Endodermal cell (in vitro differentiated cells): ENCODE measurements around the gene KISS1R. TPM values are rescaled to one million over a fixed set of nuclear protein-coding genes. Genes with fewer than 3 reads are reported as not detected.
"Not testable (repeated sequence)": the region's sequence is repeated elsewhere in the genome, so short reads cannot be mapped to it uniquely, and the experiment has no call there.

ENCODE experiments used
- DNase-seq: peaks from one replicate; pipeline ENCODE4 v3.0.0-alpha.2; 2017
- H3K27ac ChIP-seq: 2 replicates; pipeline ENCODE4 v1.5.1; 2013; ENCODE audit warnings: mild to moderate bottlenecking, low read depth, low read length, moderate library complexity
- H3K27me3 ChIP-seq: 2 replicates; pipeline ENCODE4 v1.6.1; 2013; ENCODE audit warnings: mild to moderate bottlenecking, low read length, moderate library complexity; ENCODE audit not compliant: insufficient read depth, control insufficient read depth, poor library complexity, severe bottlenecking
- H3K36me3 ChIP-seq: 2 replicates; pipeline ENCODE4 v1.7.0; 2013; ENCODE audit warnings: mild to moderate bottlenecking, low read length, moderate library complexity; ENCODE audit not compliant: control insufficient read depth, insufficient read depth
- H3K4me1 ChIP-seq: one replicate; pipeline ENCODE4 v1.7.0; 2013; ENCODE audit warnings: low read length; ENCODE audit not compliant: control insufficient read depth, insufficient read depth
- H3K4me3 ChIP-seq: 2 replicates; pipeline ENCODE4 v1.5.1; 2013; ENCODE audit warnings: mild to moderate bottlenecking, low read length, moderate library complexity
- H3K9ac ChIP-seq: 2 replicates; pipeline ENCODE4 v1.6.1; 2013; ENCODE audit warnings: mild to moderate bottlenecking, low read length, moderate library complexity; ENCODE audit not compliant: poor library complexity, severe bottlenecking; ENCODE audit errors: extremely low read depth
- H3K9me3 ChIP-seq: 2 replicates; pipeline ENCODE4 v1.6.1; 2013; ENCODE audit warnings: mild to moderate bottlenecking, low read length, moderate library complexity; ENCODE audit not compliant: control insufficient read depth
- H3K27ac Mint-ChIP-seq: 2 replicates; pipeline ENCODE4 v1.8.0; 2020; ENCODE audit warnings: mixed read lengths
- H3K27me3 Mint-ChIP-seq: 2 replicates; pipeline ENCODE4 v1.8.0; 2021; ENCODE audit warnings: mild to moderate bottlenecking, mixed read lengths; ENCODE audit not compliant: insufficient read depth
- H3K36me3 Mint-ChIP-seq: 2 replicates; pipeline ENCODE4 v1.8.0; 2020; ENCODE audit warnings: low read depth, mixed read lengths
- H3K4me1 Mint-ChIP-seq: 2 replicates; pipeline ENCODE4 v1.8.0; 2020; ENCODE audit warnings: mixed read lengths
- H3K4me3 Mint-ChIP-seq: 2 replicates; pipeline ENCODE4 v1.8.0; 2020; ENCODE audit warnings: mild to moderate bottlenecking, moderate library complexity, mixed read lengths
- H3K9me3 Mint-ChIP-seq: 2 replicates; pipeline ENCODE4 v1.8.0; 2020; ENCODE audit warnings: mild to moderate bottlenecking, mixed read lengths
- WGBS, 2 experiments: methylation state at CpG; one replicate each; pipeline versions ENCODE4 v1.1.5 to v1.1.7; 2013; ENCODE audit warnings: missing lambda C conversion rate in 2 of 2, mixed read lengths in 1 of 2; ENCODE audit not compliant: insufficient coverage in 1 of 2, insufficient read length in 1 of 2; 5-methylcytosine and 5-hydroxymethylcytosine counted together
- total RNA-seq, 2 donors: library from RNA; stranded (reverse); fragmentation: NEBNext Ultra II Directional in 1 of 2; extraction: Animal tissue kit (Norgen Biotek cat#: 25700) in 1 of 2; gene quantifications; 2 replicates in 1 of 2; 3 replicates in 1 of 2; pipeline ENCODE4 v1.2.1, GENCODE V29; 2021
- TF ChIP-seq, protein P1 (sequence below): fragments of 200-600 bp; sonication (generic); conservative IDR thresholded peaks from 2 replicates; pipeline ENCODE4 v1.5.0; 2021; ENCODE audit warnings: antibody characterized with exemption, mild to moderate bottlenecking

KISS1R gene
- total RNA-seq, 2 donors from 2014 or later: 0.73 TPM; not detected in 1

DNA sequence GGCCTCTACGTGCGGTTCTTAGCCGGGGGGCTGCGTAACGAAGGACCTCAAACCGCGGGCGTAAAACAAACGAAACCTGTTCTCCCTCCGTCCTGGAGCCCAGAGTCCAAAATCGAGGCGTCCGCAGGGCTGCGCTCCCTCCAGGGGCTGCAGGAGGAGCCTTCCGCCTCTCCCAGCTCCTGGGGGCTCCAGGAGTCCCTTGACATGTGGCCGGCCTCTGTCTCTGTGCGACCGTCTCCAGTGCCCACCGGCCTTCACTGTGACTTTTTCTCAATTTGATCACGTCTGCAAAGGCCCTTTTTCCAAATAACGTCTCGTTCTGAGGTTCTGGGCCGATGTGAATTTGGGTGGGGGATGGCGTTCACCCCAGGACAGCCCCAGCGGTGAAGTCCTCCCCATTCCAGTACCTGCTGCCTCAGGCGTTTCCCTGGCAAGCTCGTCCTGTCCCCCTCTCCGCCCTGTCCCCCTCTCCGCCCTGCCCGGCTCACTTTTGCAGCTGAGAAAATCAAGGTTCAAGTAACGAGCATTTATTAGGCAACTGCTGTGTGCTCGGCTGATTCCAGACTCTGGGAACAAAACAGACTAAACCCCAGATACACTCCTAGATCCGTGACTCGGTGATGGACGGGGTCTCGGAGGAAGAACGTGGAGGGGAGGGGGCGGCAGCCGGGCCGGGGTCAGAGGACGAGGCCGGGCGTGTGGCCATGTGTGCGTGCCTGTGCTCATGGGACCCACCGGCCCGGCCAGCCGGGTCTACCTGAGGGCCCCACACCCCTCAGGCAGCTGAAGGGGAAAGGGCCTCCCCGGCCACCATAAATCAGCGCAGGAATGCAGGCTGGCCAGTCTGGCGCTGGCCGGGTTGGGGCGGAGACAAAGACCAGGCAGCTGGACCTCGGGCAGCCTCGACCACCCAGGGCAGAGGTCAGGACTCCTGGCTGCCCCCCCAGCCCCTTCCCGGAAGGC, 39.0 kb downstream of the KISS1R start:
- Histone ChIP-seq H3K4me3 (no peak overlapping the region), H3K36me3 (peaks cover 24% of the 10 kb centered on the region), H3K4me1 (peaks cover 6% of the 10 kb centered on the region), H3K27me3 (no peaks in the 10 kb centered on the region), H3K27ac (peak overlapping the region; percentile 81), H3K9me3 (no peaks in the 10 kb centered on the region), H3K9ac (no peak overlapping the region)
- no peak for DNase-seq
- Mint-ChIP-seq H3K4me1 (peaks cover 19% of the 10 kb centered on the region), H3K36me3 (peaks cover 23% of the 10 kb centered on the region), H3K9me3 (no peaks in the 10 kb centered on the region), H3K4me3 (no peak overlapping the region), H3K27me3 (no peaks in the 10 kb centered on the region), H3K27ac (peak overlapping the region; percentile 85)
- WGBS, 2 experiments: 89 to 91% methylated on average over 29 to 55 of the region's 55 CpGs
- TF ChIP-seq, protein P1, sequence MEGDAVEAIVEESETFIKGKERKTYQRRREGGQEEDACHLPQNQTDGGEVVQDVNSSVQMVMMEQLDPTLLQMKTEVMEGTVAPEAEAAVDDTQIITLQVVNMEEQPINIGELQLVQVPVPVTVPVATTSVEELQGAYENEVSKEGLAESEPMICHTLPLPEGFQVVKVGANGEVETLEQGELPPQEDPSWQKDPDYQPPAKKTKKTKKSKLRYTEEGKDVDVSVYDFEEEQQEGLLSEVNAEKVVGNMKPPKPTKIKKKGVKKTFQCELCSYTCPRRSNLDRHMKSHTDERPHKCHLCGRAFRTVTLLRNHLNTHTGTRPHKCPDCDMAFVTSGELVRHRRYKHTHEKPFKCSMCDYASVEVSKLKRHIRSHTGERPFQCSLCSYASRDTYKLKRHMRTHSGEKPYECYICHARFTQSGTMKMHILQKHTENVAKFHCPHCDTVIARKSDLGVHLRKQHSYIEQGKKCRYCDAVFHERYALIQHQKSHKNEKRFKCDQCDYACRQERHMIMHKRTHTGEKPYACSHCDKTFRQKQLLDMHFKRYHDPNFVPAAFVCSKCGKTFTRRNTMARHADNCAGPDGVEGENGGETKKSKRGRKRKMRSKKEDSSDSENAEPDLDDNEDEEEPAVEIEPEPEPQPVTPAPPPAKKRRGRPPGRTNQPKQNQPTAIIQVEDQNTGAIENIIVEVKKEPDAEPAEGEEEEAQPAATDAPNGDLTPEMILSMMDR: no peak

DNA sequence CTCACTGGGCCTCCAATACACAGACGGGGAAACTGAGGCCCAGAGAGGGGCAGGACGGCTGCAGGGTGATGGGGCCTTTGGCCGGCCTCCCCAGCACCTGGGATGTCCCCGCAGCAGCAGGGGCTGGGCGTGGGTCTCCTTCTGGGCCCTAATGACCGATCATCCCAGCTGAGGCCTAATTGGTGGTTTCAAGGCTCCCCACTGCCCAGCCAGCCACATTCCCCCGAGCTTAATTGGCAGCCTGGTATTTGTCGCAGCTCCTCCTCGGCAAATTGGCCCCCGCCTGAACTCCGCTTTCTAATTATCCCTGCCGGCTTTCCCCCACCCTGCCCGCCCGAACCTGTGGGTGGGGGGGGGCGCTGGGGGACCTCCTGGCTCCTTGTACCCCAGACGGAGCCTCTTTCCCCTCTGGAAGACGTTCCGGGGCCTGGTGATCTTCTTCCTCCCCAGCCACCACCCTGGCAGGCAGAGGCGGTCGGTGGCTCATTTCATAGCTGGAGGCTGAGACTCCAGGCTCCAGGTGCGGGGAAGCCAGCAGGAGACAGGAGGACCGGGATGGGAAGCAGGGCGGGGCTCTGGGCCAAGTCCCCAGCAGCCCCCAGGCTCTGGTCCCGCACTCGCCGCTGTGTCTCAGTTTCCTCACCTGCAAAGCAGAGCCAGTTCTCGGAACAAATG, 39.8 kb downstream of the KISS1R start:
- Mint-ChIP-seq H3K36me3 (peaks cover 27% of the 10 kb centered on the region), H3K9me3 (no peaks in the 10 kb centered on the region), H3K4me3 (no peak overlapping the region), H3K27ac (peak overlapping the region; percentile 86), H3K4me1 (peaks cover 19% of the 10 kb centered on the region), H3K27me3 (no peaks in the 10 kb centered on the region)
- H3K36me3 ChIP-seq: peaks cover 29% of the 10 kb centered on the region
- peaks cover 6% of the 10 kb centered on the region for H3K4me1 ChIP-seq
- 69 to 76% methylated on average over 10 to 27 of the region's 27 CpGs for WGBS, 2 experiments
- H3K27ac ChIP-seq: peak overlapping the region; percentile 81
- H3K9me3 ChIP-seq: no peaks in the 10 kb centered on the region
- H3K27me3 ChIP-seq: no peaks in the 10 kb centered on the region
- H3K9ac ChIP-seq: no peak overlapping the region
- DNase-seq: peak; percentile 88
- H3K4me3 ChIP-seq: no peak overlapping the region
- TF ChIP-seq, protein P1: no peak

DNA sequence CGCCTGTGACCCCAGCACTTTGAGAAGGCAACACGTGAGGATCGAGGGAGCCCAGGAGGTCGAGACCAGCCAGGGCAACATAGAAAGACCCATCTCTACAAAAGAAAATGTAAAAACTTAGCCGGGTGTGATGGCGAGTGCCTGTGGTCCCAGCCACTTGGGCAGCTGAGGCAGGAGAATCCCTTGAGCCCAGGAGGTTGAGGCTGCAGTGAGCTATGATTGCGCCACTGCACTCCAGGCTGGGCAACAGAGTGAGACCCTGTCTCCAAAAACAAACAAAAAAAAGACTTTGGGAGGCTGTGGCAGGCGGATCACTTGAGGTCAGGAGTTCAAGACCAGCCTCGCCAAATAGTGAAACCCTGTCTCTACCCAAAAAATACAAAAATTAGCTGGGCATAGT, 40.4 kb downstream of the KISS1R start:
- H3K9ac ChIP-seq, H3K4me1 ChIP-seq, DNase-seq, H3K4me3 Mint-ChIP-seq, H3K9me3 Mint-ChIP-seq, H3K9me3 ChIP-seq, H3K4me3 ChIP-seq, H3K27me3 ChIP-seq, H3K27me3 Mint-ChIP-seq: not testable (repeated sequence)
- H3K36me3 ChIP-seq: peaks cover 29% of the 10 kb centered on the region
- 95 to 96% methylated on average over 7 to 9 of the region's 9 CpGs for WGBS, 2 experiments
- Mint-ChIP-seq H3K36me3 (peaks cover 30% of the 10 kb centered on the region), H3K4me1 (peaks cover 16% of the 10 kb centered on the region), H3K27ac (peak overlapping the region; percentile 86)
- peak overlapping the region; percentile 76 for H3K27ac ChIP-seq
